Liver (tissue), 9 donors: ENCODE measurements around the gene C3. TPM values are rescaled to one million over a fixed set of nuclear protein-coding genes. Genes with fewer than 3 reads are reported as not detected.
A peak's percentile ranks its signal among the peaks of the same experiment; 100 is the strongest.
"Not testable (repeated sequence)": the region's sequence is repeated elsewhere in the genome, so short reads cannot be mapped to it uniquely, and the experiment has no call there.

ENCODE experiments used
- DNase-seq: peaks from one replicate; pipeline ENCODE4 v3.0.0-alpha.2; 2017; ENCODE audit warnings: low spot score
- H3K27ac ChIP-seq, 2 donors: one replicate each; pipeline ENCODE4 v1.7.0; 2013; ENCODE audit warnings: inconsistent platforms in 2 of 2, low read length in 2 of 2, control low read depth in 1 of 2, low read depth in 1 of 2, mild to moderate bottlenecking in 1 of 2
- H3K27me3 ChIP-seq, 4 donors: one replicate each; pipeline versions ENCODE4 v1.6.1 to v1.7.0; 2013; ENCODE audit warnings: low read length in 3 of 4, inconsistent platforms in 1 of 4, mild to moderate bottlenecking in 1 of 4, moderate library complexity in 1 of 4; ENCODE audit not compliant: control insufficient read depth in 4 of 4, insufficient read depth in 4 of 4
- H3K36me3 ChIP-seq, 4 donors: one replicate each; pipeline versions ENCODE4 v1.6.1 to v1.7.0; 2013; ENCODE audit warnings: low read length in 3 of 4, mild to moderate bottlenecking in 3 of 4, low read depth in 1 of 4, moderate library complexity in 1 of 4; ENCODE audit not compliant: control insufficient read depth in 4 of 4, insufficient read depth in 3 of 4
- H3K4me1 ChIP-seq, 4 donors: one replicate each; pipeline versions ENCODE4 v1.6.1 to v1.7.0; 2013; ENCODE audit warnings: low read length in 3 of 4, mild to moderate bottlenecking in 3 of 4, moderate library complexity in 1 of 4; ENCODE audit not compliant: control insufficient read depth in 4 of 4, insufficient read depth in 4 of 4
- H3K4me3 ChIP-seq, 3 donors: one replicate each; pipeline versions ENCODE4 v1.6.1 to v1.7.0; 2013; ENCODE audit warnings: low read length in 3 of 3, control low read depth in 1 of 3, low read depth in 1 of 3, mild to moderate bottlenecking in 1 of 3
- H3K9ac ChIP-seq, 2 donors: one replicate each; pipeline ENCODE4 v1.7.0; 2013; ENCODE audit warnings: low read length in 2 of 2, mild to moderate bottlenecking in 2 of 2, moderate library complexity in 2 of 2, control low read depth in 1 of 2, low read depth in 1 of 2
- H3K9me3 ChIP-seq, 4 donors: one replicate each; pipeline versions ENCODE4 v1.6.1 to v1.7.0; 2013; ENCODE audit warnings: low read length in 3 of 4; ENCODE audit not compliant: control insufficient read depth in 4 of 4
- HNF4G ChIP-seq: IDR thresholded peaks from 2 replicates; pipeline ENCODE4 v1.6.1; 2016; ENCODE audit warnings: antibody characterized with exemption
- NR2F2 ChIP-seq: IDR thresholded peaks from 2 replicates; pipeline ENCODE4 v1.6.1; 2016; ENCODE audit warnings: antibody characterized with exemption
- RAD21 ChIP-seq, 2 donors: IDR thresholded peaks; 2 replicates each; pipeline ENCODE4 v1.6.1; 2016; ENCODE audit warnings: antibody characterized with exemption in 2 of 2, mild to moderate bottlenecking in 2 of 2
- SP1 ChIP-seq: IDR thresholded peaks from 2 replicates; pipeline ENCODE4 v1.6.1; 2018; ENCODE audit warnings: antibody characterized with exemption, mild to moderate bottlenecking
- WGBS: extraction: QIAGEN DNeasy Blood & Tissue Kit; methylation state at CpG from one replicate; pipeline ENCODE4 v1.1.7; 2013; 5-methylcytosine and 5-hydroxymethylcytosine counted together
- polyA plus RNA-seq, 2 donors: library from polyadenylated mRNA; stranded (reverse) in 1 of 2; unstranded in 1 of 2; fragments of 200-250 nt in 1 of 2; fragments of >200 nt in 1 of 2; fragmentation: Nextera tagmentation in 1 of 2; extraction: Ambion mirVana in 1 of 2; gene quantifications; one replicate each; pipeline versions ENCODE4 v1.2.1 to v1.2.3, GENCODE V29; 2013 to 2015
- total RNA-seq, 2 donors: library from RNA; depleted of rRNA; stranded (reverse); fragments of >200 nt; gene quantifications; one replicate each; pipeline ENCODE4 v1.2.3, GENCODE V29; 2014
- TF ChIP-seq, protein P1 (sequence below): fragments of 150-350 bp; IDR thresholded peaks from 2 replicates; pipeline ENCODE4 v1.5.1; 2017; ENCODE audit warnings: improper control_type of control experiment, low read depth, low read length; ENCODE audit not compliant: missing input control
- TF ChIP-seq, protein P2 (sequence below): IDR thresholded peaks from 2 replicates; pipeline ENCODE4 v1.6.1; 2016; ENCODE audit warnings: antibody characterized with exemption
- donor health status: healthy.
- donor health status: healthy.
- donor health status: healthy.
- donor health status: healthy.
- donor health status: healthy.

Gene C3
- total and polyA plus RNA-seq, 4 donors, result 4,543 to 9,349 (median 8,015) TPM

DNA sequence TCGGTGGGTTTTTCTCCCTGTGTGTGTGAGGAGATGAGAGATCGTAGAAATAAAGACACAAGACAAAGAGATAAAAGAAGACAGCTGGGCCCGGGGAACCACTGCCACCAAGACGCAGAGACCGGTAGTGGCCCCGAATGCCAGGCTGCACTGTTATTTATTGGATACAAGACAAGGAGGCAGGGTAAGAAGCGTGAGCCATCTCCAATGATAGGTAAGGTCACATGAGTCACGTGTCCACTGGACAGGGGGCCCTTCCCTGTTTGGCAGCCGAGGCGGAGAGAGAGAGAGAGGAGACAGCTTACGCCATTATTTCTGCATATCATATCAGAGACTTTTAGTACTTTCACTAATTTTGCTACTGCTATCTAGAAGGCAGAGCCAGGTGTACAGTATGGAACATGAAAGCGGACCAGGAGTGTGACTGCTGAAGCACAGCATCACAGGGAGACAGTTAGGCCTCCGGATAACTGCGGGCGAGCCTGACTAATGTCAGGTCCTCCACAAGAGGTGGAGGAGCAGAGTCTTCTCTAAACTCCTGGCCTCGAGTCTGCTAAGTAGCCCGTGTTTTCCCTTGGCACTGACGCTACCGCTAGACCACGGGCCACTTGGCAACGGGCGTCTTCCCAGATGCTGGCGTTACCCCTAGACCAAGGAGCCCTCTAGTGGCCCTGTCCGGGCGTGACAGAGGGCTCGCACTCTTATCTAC, 87.5 kb downstream of the C3 start:
- H3K4me1 ChIP-seq, H3K27ac ChIP-seq, H3K4me3 ChIP-seq, H3K9me3 ChIP-seq, H3K27me3 ChIP-seq, H3K9ac ChIP-seq, H3K36me3 ChIP-seq: not testable (repeated sequence)
- WGBS, result 49% methylated on average over 26 of the region's 26 CpGs
- peak; percentile 53 for DNase-seq
- TF ChIP-seq, protein P1, sequence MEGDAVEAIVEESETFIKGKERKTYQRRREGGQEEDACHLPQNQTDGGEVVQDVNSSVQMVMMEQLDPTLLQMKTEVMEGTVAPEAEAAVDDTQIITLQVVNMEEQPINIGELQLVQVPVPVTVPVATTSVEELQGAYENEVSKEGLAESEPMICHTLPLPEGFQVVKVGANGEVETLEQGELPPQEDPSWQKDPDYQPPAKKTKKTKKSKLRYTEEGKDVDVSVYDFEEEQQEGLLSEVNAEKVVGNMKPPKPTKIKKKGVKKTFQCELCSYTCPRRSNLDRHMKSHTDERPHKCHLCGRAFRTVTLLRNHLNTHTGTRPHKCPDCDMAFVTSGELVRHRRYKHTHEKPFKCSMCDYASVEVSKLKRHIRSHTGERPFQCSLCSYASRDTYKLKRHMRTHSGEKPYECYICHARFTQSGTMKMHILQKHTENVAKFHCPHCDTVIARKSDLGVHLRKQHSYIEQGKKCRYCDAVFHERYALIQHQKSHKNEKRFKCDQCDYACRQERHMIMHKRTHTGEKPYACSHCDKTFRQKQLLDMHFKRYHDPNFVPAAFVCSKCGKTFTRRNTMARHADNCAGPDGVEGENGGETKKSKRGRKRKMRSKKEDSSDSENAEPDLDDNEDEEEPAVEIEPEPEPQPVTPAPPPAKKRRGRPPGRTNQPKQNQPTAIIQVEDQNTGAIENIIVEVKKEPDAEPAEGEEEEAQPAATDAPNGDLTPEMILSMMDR, result peak; percentile 58
- peak; percentile 73 to 81 for TF ChIP-seq RAD21 (IDR thresholded peaks at IDR 0.05)

DNA sequence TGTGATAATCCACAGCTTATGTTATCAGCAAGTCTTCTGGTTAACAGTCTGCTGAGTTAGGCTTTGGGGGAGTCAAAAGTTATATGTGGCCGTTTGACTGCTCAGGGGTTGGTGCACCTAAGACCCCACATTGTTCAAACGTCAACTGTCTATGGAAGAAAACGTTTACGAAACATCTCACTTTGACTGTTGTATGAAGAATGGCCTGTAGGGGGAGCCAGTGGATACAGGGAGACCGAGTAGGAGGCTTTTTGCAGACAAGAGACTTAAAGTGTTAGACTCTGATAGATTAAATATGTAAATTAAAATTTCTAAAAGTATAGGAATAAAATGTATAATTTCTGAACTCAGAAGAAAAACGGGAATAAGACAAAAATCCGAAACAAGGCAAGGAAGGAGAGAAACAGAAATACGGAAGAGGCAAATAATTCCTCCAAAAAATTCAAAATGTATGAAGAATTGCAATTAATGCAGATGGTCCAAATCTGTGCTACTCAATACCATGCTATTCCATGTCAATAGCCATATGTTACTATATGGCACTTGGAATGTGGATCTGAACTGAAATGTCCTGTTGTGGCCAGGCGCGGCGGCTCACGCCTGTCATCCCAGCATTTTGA, 88.3 kb downstream of the C3 start:
- Histone ChIP-seq H3K4me3 (no peak overlapping the region), H3K9ac (no peak overlapping the region), H3K27me3 (peaks cover 0 to 4% (median 0%) of the 10 kb centered on the region in 4 donors), H3K4me1 (no peaks in the 10 kb centered on the region), H3K27ac (no peak overlapping the region), H3K9me3 (no peaks in the 10 kb centered on the region), H3K36me3 (no peaks in the 10 kb centered on the region)
- TF ChIP-seq, protein P1, result peak; percentile 70
- TF ChIP-seq, protein P2, sequence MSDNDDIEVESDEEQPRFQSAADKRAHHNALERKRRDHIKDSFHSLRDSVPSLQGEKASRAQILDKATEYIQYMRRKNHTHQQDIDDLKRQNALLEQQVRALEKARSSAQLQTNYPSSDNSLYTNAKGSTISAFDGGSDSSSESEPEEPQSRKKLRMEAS, result no peak
- TF ChIP-seq NR2F2 (no peak), SP1 (no peak), HNF4G (no peak), RAD21 (IDR thresholded peaks at IDR 0.05) (peak; percentile 86 to 89)
- 42% methylated on average over 12 of the region's 12 CpGs for WGBS
- peak; percentile 69 for DNase-seq

Other genes with a start within 250 kb of the C3 start
- 1 to 10 TPM; 1.1 to 1.4 TPM for gene DENND1C, start 238.9 kb downstream of the C3 start, total RNA-seq
- gene DENND1C, start 238.9 kb downstream of the C3 start, polyA plus RNA-seq, result 1 to 10 TPM in 1 of 2 donors, under 1 TPM in 1; 0.99 to 1.5 TPM
- gene TUBB4A, start 218.3 kb downstream of the C3 start, total RNA-seq, result 1 to 10 TPM in 1 of 2 donors, under 1 TPM in 1; 0.25 to 1.6 TPM
- 1 to 10 TPM in 1 of 2 donors, under 1 TPM in 1; 0.28 to 1.9 TPM for gene TUBB4A, start 218.3 kb downstream of the C3 start, polyA plus RNA-seq
- gene TNFSF9, start 189.6 kb downstream of the C3 start, total RNA-seq, result under 1 TPM in 1 of 2 donors, not detected in 1; 0.08 TPM
- gene TNFSF9, start 189.6 kb downstream of the C3 start, polyA plus RNA-seq, result under 1 TPM in 1 of 2 donors, not detected in 1; 0.12 TPM
- gene CD70, start 129.5 kb downstream of the C3 start, total RNA-seq, result not detected
- gene CD70, start 129.5 kb downstream of the C3 start, polyA plus RNA-seq, result not detected
- gene TNFSF14, start 50.5 kb downstream of the C3 start, total RNA-seq, result 10 to 100 TPM; 10.1 to 75.6 TPM
- gene TNFSF14, start 50.5 kb downstream of the C3 start, polyA plus RNA-seq, result 10 to 100 TPM in 1 of 2 donors, 1 to 10 TPM in 1; 6.5 to 14.7 TPM
- 10 to 100 TPM; 17.2 to 28.9 TPM for gene GPR108, start 16.9 kb upstream of the C3 start, total RNA-seq
- gene GPR108, start 16.9 kb upstream of the C3 start, polyA plus RNA-seq, result 10 to 100 TPM; 32.0 to 34.2 TPM
- gene TRIP10, start 19.0 kb upstream of the C3 start, total RNA-seq, result 1 to 10 TPM; 6.1 to 9.9 TPM
- 1 to 10 TPM; 3.4 to 8.7 TPM for gene TRIP10, start 19.0 kb upstream of the C3 start, polyA plus RNA-seq
- gene SH2D3A, start 46.8 kb upstream of the C3 start, total RNA-seq, result 1 to 10 TPM in 1 of 2 donors, under 1 TPM in 1; 0.23 to 1.0 TPM
- gene SH2D3A, start 46.8 kb upstream of the C3 start, polyA plus RNA-seq, result 1 to 10 TPM in 1 of 2 donors, under 1 TPM in 1; 0.54 to 1.0 TPM
- 10 to 100 TPM in 1 of 2 donors, 1 to 10 TPM in 1; 6.3 to 13.3 TPM for gene VAV1, start 52.1 kb upstream of the C3 start, total RNA-seq
- 1 to 10 TPM in 1 of 2 donors, under 1 TPM in 1; 0.60 to 2.0 TPM for gene VAV1, start 52.1 kb upstream of the C3 start, polyA plus RNA-seq
- 10 to 100 TPM in 1 of 2 donors, 1 to 10 TPM in 1; 2.0 to 16.2 TPM for gene ADGRE1, start 166.9 kb upstream of the C3 start, total RNA-seq
- 1 to 10 TPM in 1 of 2 donors, under 1 TPM in 1; 0.39 to 1.5 TPM for gene ADGRE1, start 166.9 kb upstream of the C3 start, polyA plus RNA-seq